B cell (primary cell): ENCODE measurements around the gene HADH.

Experiments used
- EZH2 ChIP-seq: IDR thresholded peaks from 2 replicates; pipeline ENCODE4 v1.6.1; 2012; ENCODE audit warnings: borderline replicate concordance, low read depth, mild to moderate bottlenecking, moderate library complexity, low read length; ENCODE audit not compliant: insufficient read depth, poor library complexity, severe bottlenecking
- TF ChIP-seq, protein P1 (sequence below): fragments of 200-600 bp; IDR thresholded peaks from one replicate; pipeline ENCODE4 v1.8.0; 2022; ENCODE audit warnings: antibody characterized with exemption, mild to moderate bottlenecking

DNA sequence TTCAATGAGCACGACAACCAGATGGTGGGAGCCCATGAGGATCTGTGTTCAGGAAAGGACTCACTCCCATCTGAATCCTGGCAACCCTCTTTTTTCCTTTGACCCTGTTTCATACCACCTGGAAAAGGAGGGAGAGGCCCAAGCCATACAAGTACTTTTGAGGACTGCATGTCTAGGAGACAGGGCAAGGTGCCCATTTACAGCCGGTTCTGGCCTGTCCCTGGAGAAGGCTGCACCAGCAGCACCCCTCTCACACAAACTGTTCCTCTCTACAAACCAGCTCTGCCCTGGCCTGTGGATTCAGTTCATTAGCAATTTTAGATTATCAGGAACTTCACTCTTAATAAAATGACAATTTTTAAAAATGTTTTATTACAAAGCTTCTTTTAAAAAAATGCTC is 57.5 kb downstream of the HADH start:
- TF ChIP-seq, protein P1, sequence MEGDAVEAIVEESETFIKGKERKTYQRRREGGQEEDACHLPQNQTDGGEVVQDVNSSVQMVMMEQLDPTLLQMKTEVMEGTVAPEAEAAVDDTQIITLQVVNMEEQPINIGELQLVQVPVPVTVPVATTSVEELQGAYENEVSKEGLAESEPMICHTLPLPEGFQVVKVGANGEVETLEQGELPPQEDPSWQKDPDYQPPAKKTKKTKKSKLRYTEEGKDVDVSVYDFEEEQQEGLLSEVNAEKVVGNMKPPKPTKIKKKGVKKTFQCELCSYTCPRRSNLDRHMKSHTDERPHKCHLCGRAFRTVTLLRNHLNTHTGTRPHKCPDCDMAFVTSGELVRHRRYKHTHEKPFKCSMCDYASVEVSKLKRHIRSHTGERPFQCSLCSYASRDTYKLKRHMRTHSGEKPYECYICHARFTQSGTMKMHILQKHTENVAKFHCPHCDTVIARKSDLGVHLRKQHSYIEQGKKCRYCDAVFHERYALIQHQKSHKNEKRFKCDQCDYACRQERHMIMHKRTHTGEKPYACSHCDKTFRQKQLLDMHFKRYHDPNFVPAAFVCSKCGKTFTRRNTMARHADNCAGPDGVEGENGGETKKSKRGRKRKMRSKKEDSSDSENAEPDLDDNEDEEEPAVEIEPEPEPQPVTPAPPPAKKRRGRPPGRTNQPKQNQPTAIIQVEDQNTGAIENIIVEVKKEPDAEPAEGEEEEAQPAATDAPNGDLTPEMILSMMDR, result no peak
- TF ChIP-seq EZH2, result no peak
